NCI-H82 (cell line): Measurements from ENCODE around the gene LOXL1.
"Not testable (repeated sequence)": the region's sequence is repeated elsewhere in the genome, so short reads cannot be mapped to it uniquely, and the experiment has no call there.

Experiments
- DNase-seq: peaks from one replicate; lab custom pipeline; 2025; lab: John Stamatoyannopoulos, UW

Gene LOXL1

GRCh38 chr15:73922186-73923151, 3.8 kb upstream of the LOXL1 start:
- DNase-seq: peak; percentile 94

DNA sequence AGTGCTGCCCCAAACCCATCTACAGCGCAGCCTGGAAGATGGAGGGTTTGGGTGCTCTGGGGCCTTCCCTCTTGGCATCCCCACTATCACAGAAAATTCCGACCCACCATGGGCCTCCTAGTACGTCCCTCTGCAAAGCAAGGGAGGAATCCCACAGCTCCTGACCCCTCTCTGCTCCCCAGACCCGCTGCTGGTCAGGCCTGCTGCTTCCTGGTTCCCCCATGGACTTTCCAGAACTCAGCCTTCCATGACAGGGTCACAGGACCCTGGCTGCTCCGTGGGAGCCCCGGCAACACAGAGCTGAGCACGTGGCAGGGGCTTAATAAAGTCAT, 3.1 kb upstream of the LOXL1 start:
- no peak for DNase-seq

GRCh38 chr15:73923488-73924164, 2.6 kb upstream of the LOXL1 start:
- peak; percentile 53 for DNase-seq

DNA sequence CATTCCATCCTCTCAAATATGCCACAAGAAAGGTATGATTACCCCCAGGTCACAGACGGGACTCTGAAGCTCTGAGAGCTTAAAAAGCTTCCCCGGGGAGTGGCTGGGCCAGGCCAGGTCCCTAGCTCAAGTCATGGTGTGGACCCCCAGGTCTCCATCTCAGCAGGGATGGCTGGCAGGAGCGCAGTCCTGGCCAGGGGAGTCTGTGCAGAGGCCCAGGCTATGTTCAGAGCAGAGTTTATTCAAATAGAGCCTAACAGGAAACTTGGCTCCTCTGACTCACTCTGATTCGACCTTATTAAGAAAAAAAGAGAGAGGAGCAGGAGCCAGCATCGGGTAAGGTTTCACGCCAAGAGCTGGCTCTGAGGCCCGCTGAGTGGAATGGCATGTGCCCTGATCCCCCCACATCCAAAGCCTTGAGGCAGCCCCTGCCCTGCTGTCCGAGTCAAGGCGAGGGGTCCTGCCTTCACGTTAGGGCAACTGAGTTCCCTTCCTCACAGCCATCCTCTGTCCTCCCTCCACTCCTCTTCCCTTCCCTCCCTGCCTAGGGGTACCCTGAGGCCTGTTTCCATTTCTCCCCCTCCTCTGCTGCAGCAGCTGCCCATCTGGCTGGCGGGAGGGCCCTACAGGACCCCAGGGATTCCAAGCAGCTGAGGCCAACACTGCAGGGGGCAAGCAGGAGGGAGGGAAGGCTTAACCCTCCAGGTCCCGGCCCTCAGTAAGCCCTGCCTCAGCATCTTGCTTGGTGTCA, 1.9 kb upstream of the LOXL1 start:
- peak; percentile 89 for DNase-seq

DNA sequence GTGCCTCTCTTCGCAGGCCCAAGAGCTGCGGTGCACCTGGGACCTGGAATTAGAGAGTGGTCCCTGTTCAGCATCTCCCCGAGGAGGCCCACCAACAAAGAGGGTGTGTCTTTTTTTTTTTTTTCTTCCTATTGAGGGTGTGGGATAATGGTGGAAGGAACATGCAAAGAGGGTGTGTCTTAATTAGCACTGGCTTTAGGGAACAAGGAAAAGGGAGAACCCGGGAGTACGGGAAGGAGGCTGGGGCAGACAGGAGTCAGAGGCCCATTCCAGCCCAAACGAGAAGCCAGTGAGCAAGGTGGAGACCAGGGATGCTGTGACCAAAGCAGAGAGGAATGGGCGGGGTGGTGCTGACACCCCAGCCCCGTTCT, 429 bp upstream of the LOXL1 start:
- DNase-seq: no peak

DNA sequence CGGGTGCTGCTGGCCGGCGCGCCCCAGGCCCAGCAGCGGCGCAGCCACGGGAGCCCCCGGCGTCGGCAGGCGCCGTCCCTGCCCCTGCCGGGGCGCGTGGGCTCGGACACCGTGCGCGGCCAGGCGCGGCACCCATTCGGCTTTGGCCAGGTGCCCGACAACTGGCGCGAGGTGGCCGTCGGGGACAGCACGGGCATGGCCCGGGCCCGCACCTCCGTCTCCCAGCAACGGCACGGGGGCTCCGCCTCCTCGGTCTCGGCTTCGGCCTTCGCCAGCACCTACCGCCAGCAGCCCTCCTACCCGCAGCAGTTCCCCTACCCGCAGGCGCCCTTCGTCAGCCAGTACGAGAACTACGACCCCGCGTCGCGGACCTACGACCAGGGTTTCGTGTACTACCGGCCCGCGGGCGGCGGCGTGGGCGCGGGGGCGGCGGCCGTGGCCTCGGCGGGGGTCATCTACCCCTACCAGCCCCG, 777 bp downstream of the LOXL1 start:
- DNase-seq: peak; percentile 59

DNA sequence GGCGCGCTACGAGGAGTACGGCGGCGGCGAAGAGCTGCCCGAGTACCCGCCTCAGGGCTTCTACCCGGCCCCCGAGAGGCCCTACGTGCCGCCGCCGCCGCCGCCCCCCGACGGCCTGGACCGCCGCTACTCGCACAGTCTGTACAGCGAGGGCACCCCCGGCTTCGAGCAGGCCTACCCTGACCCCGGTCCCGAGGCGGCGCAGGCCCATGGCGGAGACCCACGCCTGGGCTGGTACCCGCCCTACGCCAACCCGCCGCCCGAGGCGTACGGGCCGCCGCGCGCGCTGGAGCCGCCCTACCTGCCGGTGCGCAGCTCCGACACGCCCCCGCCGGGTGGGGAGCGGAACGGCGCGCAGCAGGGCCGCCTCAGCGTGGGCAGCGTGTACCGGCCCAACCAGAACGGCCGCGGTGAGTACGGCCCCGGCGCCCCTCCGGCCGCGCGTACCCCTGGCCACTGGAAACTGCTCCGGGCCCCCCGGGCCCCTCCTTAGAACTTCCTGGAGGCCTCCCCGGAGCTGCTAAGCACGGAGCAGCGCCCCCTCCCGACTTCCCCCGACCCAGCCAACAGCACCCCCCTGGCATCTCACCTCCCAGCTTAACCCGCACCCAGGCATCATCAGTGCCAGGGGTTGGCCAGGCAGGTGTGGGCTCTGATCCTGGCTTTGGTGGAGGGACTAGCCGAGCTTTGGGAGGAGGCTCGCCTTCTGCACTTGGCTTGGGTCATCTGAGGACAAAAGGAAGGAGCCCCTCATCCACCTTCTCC, 1.4 kb downstream of the LOXL1 start:
- DNase-seq: peak; percentile 77

DNA sequence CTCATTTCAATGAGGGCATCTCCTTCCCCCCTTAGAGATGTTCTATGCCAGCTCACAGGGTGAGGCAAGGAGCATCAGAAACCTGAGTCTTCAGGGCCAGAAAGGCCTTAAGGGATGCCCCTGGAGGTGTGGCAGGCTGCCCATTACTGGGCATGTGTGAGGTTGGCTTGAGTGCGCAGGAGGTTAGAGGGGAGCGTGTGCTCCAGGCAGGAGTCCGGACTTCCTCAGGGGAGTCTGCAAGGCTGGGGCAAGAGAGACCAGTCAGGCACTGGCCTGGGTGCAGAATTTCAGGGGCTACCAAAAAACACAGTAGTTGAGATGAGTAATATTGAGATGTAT, 1.9 kb downstream of the LOXL1 start:
- DNase-seq: peak; percentile 45

DNA sequence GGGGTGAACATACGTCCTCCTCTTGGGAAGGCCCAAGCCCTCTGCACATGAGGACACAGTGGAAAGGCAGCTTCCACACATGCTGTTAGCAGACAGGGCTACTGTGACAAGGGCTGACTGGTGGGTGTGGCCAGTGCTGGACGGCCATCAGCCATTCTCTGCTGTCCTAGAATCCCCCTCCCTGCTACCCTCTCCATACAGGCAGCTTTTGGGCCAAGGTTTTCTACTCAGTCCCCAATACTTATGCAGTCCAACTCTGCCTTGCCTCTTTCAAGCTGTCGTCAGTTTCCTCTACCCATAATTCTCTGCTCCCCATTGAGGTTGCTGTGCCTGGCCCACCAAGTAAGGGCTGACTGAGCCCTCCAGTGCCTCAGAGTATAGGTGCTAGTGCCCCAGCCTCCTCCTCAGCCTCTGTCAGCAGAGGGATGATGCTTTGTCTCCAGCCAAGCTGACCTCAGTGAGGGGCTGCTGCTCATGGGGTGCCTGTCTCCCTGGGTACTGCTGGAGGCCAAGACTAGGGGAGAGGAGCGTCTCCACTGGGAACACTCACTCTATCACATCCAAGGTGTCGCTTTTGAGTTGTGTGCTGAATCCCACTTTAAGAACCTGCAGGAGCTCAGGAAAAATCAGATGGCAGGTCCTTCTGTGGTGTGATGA, 2.8 kb downstream of the LOXL1 start:
- peak; percentile 48 for DNase-seq

- no peak for DNase-seq
These were observed 4.1 kb downstream of the LOXL1 start for GRCh38 chr15:73930371-73930770.

DNA sequence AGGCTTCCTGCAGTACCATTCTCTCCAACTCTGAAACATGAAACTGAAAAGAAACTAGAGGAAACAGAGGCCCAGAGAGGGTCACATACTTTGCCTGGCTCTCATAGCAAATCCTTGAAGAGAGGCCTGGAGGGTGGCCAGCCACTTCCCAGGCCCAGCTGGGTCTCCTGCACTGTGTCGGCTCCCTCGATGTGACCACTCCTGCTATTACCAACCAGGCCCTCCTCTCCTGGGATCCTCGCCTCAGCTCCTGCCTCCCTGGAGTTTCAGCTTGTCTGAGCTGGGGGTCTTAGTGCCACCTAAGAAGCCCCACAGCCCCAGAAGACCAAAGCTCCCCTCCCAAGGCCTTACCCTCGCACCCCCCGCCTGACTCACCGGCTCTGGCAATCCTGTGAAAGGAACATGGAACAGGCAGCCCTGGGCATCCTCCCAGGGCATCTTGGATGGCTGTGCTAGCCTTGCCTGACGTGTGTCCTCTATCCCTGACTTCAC, 4.6 kb downstream of the LOXL1 start:
- no peak for DNase-seq

DNA sequence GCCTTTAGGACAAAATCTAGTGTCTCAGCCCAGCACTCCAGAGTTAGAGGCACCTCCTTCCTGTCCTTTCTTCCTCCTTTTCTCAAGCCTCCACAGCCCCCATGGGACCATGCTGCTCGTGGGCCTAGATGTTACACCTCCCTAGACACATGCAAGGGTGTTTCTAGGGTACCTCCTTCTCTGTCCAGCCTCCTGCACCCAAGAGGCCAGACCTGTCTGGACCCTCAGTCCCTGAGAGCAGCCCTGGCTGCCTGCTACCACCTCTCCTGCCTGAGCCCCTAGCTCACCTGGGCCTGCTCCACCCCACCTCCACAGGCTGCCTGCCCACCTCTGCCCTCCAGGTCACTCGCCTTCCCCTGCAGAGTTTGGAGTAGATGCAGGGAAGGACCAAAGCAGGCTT, 5.2 kb downstream of the LOXL1 start:
- no peak for DNase-seq

- DNase-seq: no peak
These were observed 6.3 kb downstream of the LOXL1 start for GRCh38 chr15:73932381-73933191.

DNA sequence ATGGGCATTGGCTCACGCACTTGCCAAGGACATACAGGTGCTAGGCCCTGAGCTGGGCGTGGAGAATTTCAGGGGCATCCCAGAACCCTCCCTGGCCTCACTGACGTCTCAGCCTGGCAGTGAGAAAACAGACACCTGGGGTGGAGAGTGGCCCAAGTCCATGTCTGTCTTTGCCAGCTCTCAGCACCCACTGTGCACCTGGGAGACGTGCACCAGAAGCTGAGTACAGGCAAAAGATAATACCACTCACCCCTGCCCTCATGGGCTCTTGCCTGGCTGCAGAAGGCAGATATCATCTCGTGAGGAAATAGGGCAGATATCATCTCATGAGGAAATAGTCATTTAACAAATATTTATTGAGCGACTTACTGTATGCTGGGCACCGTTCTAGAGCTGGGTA, 8.0 kb downstream of the LOXL1 start:
- DNase-seq: no peak

DNA sequence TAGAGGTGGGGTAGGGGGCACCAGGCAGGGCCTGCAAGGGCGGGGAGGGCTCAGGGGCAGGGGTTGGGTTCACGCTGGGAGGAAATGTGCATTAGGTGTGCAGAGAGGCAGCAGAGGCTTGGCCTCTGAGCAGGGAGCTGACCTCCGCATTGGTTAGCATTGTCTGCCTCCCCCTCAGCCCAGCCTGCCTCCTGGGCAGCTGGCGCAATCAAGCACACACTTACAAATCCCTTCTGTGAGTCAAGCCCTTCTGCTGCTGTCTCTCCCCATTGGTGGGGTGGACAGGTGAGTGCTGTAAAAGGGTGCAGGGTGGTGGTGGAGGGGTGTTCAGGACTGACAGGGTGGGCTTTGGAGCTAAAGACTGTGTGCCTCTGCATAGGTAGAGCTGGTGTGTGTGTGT, 9.3 kb downstream of the LOXL1 start:
- peak; percentile 85 for DNase-seq

DNA sequence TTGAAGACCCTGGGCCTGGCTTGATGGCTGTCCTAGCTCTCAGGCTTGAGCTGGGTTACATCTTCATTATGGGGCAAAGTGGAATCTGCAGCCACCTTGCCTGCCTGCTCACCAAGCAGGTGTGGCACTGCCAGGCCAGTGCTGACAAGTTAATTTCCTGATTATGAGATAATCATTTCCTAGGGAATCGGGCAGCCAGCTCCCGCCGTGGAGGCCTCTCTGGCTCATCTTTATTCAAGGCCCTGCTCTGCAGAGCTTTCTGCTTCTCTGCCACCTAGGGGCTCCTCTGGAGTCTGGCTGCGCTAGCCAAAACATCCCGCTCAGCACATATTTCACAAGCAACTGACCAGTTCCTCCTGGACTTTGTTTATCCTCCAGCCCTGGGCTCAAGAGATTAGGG, 9.9 kb downstream of the LOXL1 start:
- DNase-seq: peak; percentile 47

- DNase-seq: no peak
These were observed 10.5 kb downstream of the LOXL1 start for GRCh38 chr15:73936588-73937290.

- no peak for DNase-seq
These were observed 11.0 kb downstream of the LOXL1 start for GRCh38 chr15:73937296-73937695.

- DNase-seq: no peak
These were observed 11.5 kb downstream of the LOXL1 start for GRCh38 chr15:73937726-73938125.

- DNase-seq: not testable (repeated sequence)
These were observed 12.3 kb downstream of the LOXL1 start for GRCh38 chr15:73938516-73938915.
